Stomach (tissue), 4 donors: ENCODE results near the gene SLCO1A2.

ENCODE experiments used
- POLR2A ChIP-seq, 4 donors: fragments of 450-650 bp; IDR thresholded peaks; one replicate each; pipeline ENCODE4 v1.6.1; 2016; ENCODE audit warnings: antibody characterized with exemption in 4 of 4, control low read depth in 2 of 4, mild to moderate bottlenecking in 1 of 4, moderate library complexity in 1 of 4
- TF ChIP-seq, protein P1 (sequence below), 7 experiments: fragments of 450-650 bp in 4 of 7; fragments of 200-600 bp in 3 of 7; sonication (generic) in 3 of 7; IDR thresholded peaks; one replicate each; pipeline ENCODE4 v1.5.1; 2016 to 2019; ENCODE audit warnings: antibody characterized with exemption in 7 of 7, control low read depth in 2 of 7, mild to moderate bottlenecking in 1 of 7

DNA sequence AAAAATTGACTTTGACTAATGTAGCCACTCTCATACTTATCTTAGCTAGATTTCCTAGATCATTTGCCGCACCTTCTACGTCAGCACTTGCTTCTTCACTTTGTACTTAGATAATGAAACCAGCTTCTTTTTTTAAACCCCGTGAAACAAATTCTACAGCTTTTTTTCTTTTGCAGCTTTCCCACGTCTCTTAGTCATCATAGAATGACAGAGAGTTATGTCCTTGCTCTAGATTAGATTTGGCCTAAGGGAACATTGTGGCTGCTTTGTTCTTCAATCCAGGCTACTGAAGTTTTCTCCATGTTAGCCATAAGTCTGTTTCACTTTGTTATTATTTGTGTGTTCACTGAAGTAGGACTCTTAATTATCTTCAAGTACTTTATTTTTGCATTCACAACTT lies 94.9 kb downstream of the SLCO1A2 start:
- TF ChIP-seq, protein P1, sequence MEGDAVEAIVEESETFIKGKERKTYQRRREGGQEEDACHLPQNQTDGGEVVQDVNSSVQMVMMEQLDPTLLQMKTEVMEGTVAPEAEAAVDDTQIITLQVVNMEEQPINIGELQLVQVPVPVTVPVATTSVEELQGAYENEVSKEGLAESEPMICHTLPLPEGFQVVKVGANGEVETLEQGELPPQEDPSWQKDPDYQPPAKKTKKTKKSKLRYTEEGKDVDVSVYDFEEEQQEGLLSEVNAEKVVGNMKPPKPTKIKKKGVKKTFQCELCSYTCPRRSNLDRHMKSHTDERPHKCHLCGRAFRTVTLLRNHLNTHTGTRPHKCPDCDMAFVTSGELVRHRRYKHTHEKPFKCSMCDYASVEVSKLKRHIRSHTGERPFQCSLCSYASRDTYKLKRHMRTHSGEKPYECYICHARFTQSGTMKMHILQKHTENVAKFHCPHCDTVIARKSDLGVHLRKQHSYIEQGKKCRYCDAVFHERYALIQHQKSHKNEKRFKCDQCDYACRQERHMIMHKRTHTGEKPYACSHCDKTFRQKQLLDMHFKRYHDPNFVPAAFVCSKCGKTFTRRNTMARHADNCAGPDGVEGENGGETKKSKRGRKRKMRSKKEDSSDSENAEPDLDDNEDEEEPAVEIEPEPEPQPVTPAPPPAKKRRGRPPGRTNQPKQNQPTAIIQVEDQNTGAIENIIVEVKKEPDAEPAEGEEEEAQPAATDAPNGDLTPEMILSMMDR (IDR thresholded peaks at IDR 0.05): no peak
- no peak for TF ChIP-seq POLR2A (IDR thresholded peaks at IDR 0.05)
